ENCODE data around the gene MAMSTR. TPM values are rescaled to one million over a fixed set of nuclear protein-coding genes. Genes with fewer than 3 reads are reported as not detected.

MAMSTR gene
- total RNA-seq, 3 donors from 2014 or later (not counting 1 experiment from before 2014, with no cell fraction given) = 0.56 to 1.2 (median 0.98) TPM

DNA sequence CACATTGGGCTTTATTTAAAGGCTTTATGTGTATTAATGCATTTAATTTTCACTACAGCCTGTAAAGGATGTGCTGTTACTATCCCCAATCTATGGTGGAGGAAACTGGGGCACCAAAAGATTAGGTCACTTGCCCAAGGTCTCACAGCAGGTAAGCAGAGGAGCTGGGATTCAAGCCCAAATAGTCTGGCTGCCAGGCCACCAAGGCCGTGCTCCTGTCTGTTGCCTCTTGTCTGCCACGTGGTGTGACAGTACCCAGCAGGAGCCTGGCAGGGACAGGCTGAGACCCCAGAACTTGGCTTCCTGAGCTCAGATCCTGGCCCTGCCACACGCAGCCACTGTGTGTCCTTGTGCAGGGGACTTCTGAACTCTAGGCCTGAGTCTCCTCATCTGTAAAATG is 51.2 kb downstream of the MAMSTR start:
- ATAC-seq (no peak), DNase-seq (no peak)
- no peaks in the 10 kb centered on the region for H3K36me3 Mint-ChIP-seq
- H3K27ac Mint-ChIP-seq = peak overlapping the region in 1 of 2 donors; percentile 37
- no peaks in the 10 kb centered on the region for H3K4me1 ChIP-seq (ENCODE audit: control insufficient read depth, insufficient read depth, low read length)
- intact Hi-C loops (cut with micrococcal nuclease) = no loop called here
- no peak overlapping the region for H3K4me3 Mint-ChIP-seq
- no peaks in the 10 kb centered on the region for H3K36me3 ChIP-seq (ENCODE audit: control insufficient read depth, insufficient read depth, low read length)
- WGBS (ENCODE audit: insufficient coverage) = 92% methylated on average over 3 of the region's 3 CpGs
- H3K9me3 Mint-ChIP-seq = peaks cover 5 to 9% of the 10 kb centered on the region in 2 donors
- no peaks in the 10 kb centered on the region for H3K27me3 ChIP-seq (ENCODE audit: control insufficient read depth, insufficient read depth, low read length)
- H3K27ac ChIP-seq (ENCODE audit: low read length) = no peak overlapping the region
- H3K27me3 Mint-ChIP-seq (ENCODE audit: low read depth in 2 of 2) = no peaks in the 10 kb centered on the region
- H3K9me3 ChIP-seq (ENCODE audit: control insufficient read depth, insufficient read depth, low read length) = no peaks in the 10 kb centered on the region
- no peak overlapping the region for H3K4me3 ChIP-seq (ENCODE audit: low read length)
- TF ChIP-seq, protein P1, sequence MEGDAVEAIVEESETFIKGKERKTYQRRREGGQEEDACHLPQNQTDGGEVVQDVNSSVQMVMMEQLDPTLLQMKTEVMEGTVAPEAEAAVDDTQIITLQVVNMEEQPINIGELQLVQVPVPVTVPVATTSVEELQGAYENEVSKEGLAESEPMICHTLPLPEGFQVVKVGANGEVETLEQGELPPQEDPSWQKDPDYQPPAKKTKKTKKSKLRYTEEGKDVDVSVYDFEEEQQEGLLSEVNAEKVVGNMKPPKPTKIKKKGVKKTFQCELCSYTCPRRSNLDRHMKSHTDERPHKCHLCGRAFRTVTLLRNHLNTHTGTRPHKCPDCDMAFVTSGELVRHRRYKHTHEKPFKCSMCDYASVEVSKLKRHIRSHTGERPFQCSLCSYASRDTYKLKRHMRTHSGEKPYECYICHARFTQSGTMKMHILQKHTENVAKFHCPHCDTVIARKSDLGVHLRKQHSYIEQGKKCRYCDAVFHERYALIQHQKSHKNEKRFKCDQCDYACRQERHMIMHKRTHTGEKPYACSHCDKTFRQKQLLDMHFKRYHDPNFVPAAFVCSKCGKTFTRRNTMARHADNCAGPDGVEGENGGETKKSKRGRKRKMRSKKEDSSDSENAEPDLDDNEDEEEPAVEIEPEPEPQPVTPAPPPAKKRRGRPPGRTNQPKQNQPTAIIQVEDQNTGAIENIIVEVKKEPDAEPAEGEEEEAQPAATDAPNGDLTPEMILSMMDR (IDR thresholded peaks at IDR 0.05) = no peak
- H3K4me1 Mint-ChIP-seq = peaks cover 0 to 6% of the 10 kb centered on the region in 2 donors

DNA sequence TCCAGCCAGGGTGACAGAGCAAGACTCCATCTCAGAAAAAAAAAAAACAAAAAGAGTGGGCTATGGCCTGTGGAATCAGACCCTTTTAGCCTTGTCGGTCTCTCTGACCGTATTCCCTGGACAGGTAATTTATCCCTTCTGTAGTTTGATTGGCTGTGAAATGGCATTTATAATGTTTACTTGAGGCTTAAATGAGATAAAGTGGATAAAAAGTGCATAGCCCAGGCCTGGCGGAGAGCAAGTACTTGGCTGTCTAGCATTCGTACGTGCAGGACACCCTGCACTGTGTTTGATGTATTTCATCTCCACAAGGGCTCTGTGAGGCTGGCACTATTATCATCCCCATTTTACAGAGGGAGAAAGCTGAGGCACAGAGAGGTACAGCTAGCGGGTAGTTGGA is 53.7 kb downstream of the MAMSTR start:
- intact Hi-C loops (cut with micrococcal nuclease) = no loop called here
- Mint-ChIP-seq H3K9me3 (peaks cover 5 to 9% of the 10 kb centered on the region in 2 donors), H3K36me3 (no peaks in the 10 kb centered on the region), H3K27me3 (ENCODE audit: low read depth in 2 of 2) (no peaks in the 10 kb centered on the region), H3K4me3 (no peak overlapping the region), H3K27ac (no peak overlapping the region), H3K4me1 (peaks cover 6 to 12% of the 10 kb centered on the region in 2 donors)
- Histone ChIP-seq H3K36me3 (ENCODE audit: control insufficient read depth, insufficient read depth, low read length) (no peaks in the 10 kb centered on the region), H3K27me3 (ENCODE audit: control insufficient read depth, insufficient read depth, low read length) (no peaks in the 10 kb centered on the region), H3K4me1 (ENCODE audit: control insufficient read depth, insufficient read depth, low read length) (peaks cover 7% of the 10 kb centered on the region), H3K4me3 (ENCODE audit: low read length) (no peak overlapping the region), H3K27ac (ENCODE audit: low read length) (no peak overlapping the region), H3K9me3 (ENCODE audit: control insufficient read depth, insufficient read depth, low read length) (no peaks in the 10 kb centered on the region)
- WGBS (ENCODE audit: insufficient coverage) = 90% methylated on average over 6 of the region's 6 CpGs
- TF ChIP-seq, protein P1 (IDR thresholded peaks at IDR 0.05) = no peak
- ATAC-seq = no peak
- DNase-seq = no peak

DNA sequence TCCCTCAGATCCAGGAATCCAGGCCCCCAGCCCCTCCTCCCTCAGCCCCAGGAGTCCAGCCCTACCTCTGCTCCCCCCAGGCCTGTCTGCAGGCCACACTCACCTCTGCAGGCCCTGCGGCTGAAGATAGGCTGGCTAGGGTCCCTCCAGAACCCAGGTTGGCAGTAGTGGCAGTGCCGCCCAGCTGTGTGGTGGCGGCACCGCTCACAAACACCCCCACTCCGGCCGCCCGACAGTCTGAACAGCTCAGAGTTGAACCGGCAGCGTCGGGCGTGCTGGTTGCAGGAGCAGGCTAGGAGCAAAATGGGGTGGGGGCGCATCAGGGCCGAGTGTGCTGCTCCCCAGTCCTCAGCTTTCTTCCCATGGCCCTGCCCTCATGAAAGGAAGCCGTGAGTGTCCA is 55.0 kb downstream of the MAMSTR start:
- Histone ChIP-seq H3K36me3 (ENCODE audit: control insufficient read depth, insufficient read depth, low read length) (no peaks in the 10 kb centered on the region), H3K4me1 (ENCODE audit: control insufficient read depth, insufficient read depth, low read length) (peaks cover 17% of the 10 kb centered on the region), H3K27ac (ENCODE audit: low read length) (no peak overlapping the region), H3K9me3 (ENCODE audit: control insufficient read depth, insufficient read depth, low read length) (no peaks in the 10 kb centered on the region), H3K4me3 (ENCODE audit: low read length) (no peak overlapping the region), H3K27me3 (ENCODE audit: control insufficient read depth, insufficient read depth, low read length) (no peaks in the 10 kb centered on the region)
- Mint-ChIP-seq H3K27ac (no peak overlapping the region), H3K36me3 (no peaks in the 10 kb centered on the region), H3K4me1 (peaks cover 8% of the 10 kb centered on the region in 2 donors), H3K9me3 (peaks cover 0 to 4% of the 10 kb centered on the region in 2 donors), H3K27me3 (ENCODE audit: low read depth in 2 of 2) (no peaks in the 10 kb centered on the region), H3K4me3 (no peak overlapping the region)
- no peak for ATAC-seq
- DNase-seq = no peak
- intact Hi-C loops (cut with micrococcal nuclease) = no loop called here
- WGBS (ENCODE audit: insufficient coverage) = 93% methylated on average over 14 of the region's 14 CpGs
- TF ChIP-seq, protein P1 (IDR thresholded peaks at IDR 0.05) = no peak

DNA sequence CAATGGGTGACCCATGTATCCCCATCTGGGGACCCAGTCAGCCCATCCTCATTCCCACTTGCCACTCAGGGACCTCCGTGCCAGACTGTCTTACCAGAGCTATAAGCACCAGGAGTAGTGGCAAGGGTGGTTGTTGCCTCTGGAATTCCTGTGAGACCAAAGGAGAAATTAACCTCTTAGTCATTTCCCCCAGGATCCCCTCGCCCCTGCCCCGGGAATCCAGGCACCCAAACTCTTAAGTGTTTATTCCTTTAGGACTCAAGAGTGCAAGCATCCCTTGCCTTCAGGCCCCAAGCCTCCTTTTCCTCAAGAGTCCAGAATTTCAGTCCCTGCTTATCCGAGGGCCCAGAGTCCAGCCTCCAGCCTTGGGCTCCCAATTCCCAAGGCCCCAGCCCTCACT is 55.9 kb downstream of the MAMSTR start:
- no peaks in the 10 kb centered on the region for H3K27me3 Mint-ChIP-seq (ENCODE audit: low read depth in 2 of 2)
- Histone ChIP-seq H3K9me3 (ENCODE audit: control insufficient read depth, insufficient read depth, low read length) (no peaks in the 10 kb centered on the region), H3K27ac (ENCODE audit: low read length) (no peak overlapping the region), H3K36me3 (ENCODE audit: control insufficient read depth, insufficient read depth, low read length) (no peaks in the 10 kb centered on the region), H3K4me3 (ENCODE audit: low read length) (no peak overlapping the region), H3K27me3 (ENCODE audit: control insufficient read depth, insufficient read depth, low read length) (no peaks in the 10 kb centered on the region), H3K4me1 (ENCODE audit: control insufficient read depth, insufficient read depth, low read length) (peaks cover 17% of the 10 kb centered on the region)
- ATAC-seq (no peak), DNase-seq (no peak)
- TF ChIP-seq, protein P1 (IDR thresholded peaks at IDR 0.05) = no peak
- no peak overlapping the region for H3K27ac Mint-ChIP-seq
- intact Hi-C loops (cut with micrococcal nuclease) = no loop called here
- H3K36me3 Mint-ChIP-seq = no peaks in the 10 kb centered on the region
- 96% methylated on average over 4 of the region's 4 CpGs for WGBS (ENCODE audit: insufficient coverage)
- peaks cover 0 to under 1% of the 10 kb centered on the region in 2 donors for H3K9me3 Mint-ChIP-seq
- H3K4me3 Mint-ChIP-seq = no peak overlapping the region
- peaks cover 8% of the 10 kb centered on the region in 2 donors for H3K4me1 Mint-ChIP-seq

Measured in natural killer cell (primary cell).